H1 (cell line): ENCODE data around the gene AGFG1. TPM values are rescaled to one million over a fixed set of nuclear protein-coding genes. Genes with fewer than 3 reads are reported as not detected.

Experiments used
- CTCF ChIA-PET: fragments of 300-600 bp; sonication (Branson Sonifier 250); formaldehyde crosslinking; loops from one replicate; lab custom pipeline; 2021; ENCODE audit not compliant: partially characterized antibody; lab: Charles Lee
- POLR2A ChIA-PET: fragments of 300-600 bp; sonication (Branson Sonifier 250); formaldehyde crosslinking; loops from one replicate; lab custom pipeline; 2021; ENCODE audit warnings: inconsistent platforms; ENCODE audit not compliant: partially characterized antibody; lab: Charles Lee
- DNase-seq, 2 experiments: peaks; one replicate each; pipeline versions ENCODE4 v3.0.0 to v3.0.0-alpha.2; 2010 to 2022; ENCODE audit warnings: low spot score in 2 of 2, low read depth in 1 of 2, mixed read lengths in 1 of 2
- FAIRE-seq: peaks from 2 replicates; lab custom pipeline; 2011; peaks lifted over from hg19 to GRCh38; lab: Jason Lieb, UNC
- H2AFZ ChIP-seq: 2 replicates; pipeline ENCODE4 v1.8.1; 2012; ENCODE audit warnings: low read length, inconsistent platforms
- H2AK5ac ChIP-seq: 2 replicates; pipeline ENCODE4 v1.6.1; 2013; ENCODE audit warnings: low read depth, low read length
- H2BK120ac ChIP-seq: replicated peaks from 2 replicates; pipeline ENCODE3; 2013; ENCODE audit warnings: low read depth, low read length, inconsistent platforms
- H2BK12ac ChIP-seq: 2 replicates; pipeline ENCODE4 v1.6.1; 2013; ENCODE audit warnings: low read depth, low read length
- H2BK15ac ChIP-seq: 2 replicates; pipeline ENCODE4 v1.6.1; 2013; ENCODE audit warnings: low read length
- H2BK20ac ChIP-seq: 2 replicates; pipeline ENCODE4 v1.6.1; 2013; ENCODE audit warnings: low read length
- H2BK5ac ChIP-seq: 2 replicates; pipeline ENCODE4 v1.6.1; 2013; ENCODE audit warnings: low read depth, low read length
- H3K14ac ChIP-seq: 2 replicates; pipeline ENCODE4 v1.6.1; 2013; ENCODE audit warnings: inconsistent platforms; ENCODE audit not compliant: insufficient read length
- H3K18ac ChIP-seq: 2 replicates; pipeline ENCODE4 v1.6.1; 2013; ENCODE audit warnings: low read length; ENCODE audit errors: extremely low read depth
- H3K23ac ChIP-seq: 2 replicates; pipeline ENCODE4 v1.6.1; 2013; ENCODE audit warnings: inconsistent platforms; ENCODE audit not compliant: insufficient read length
- H3K23me2 ChIP-seq: 2 replicates; pipeline ENCODE4 v1.6.1; 2013; ENCODE audit warnings: low read depth, low read length
- H3K27ac ChIP-seq: 2 replicates; pipeline ENCODE4 v1.6.1; 2011; ENCODE audit warnings: low read depth, low read length, inconsistent platforms
- H3K27me3 ChIP-seq, 4 experiments: replicated peaks in 1 of 4; 1 replicate in 1 of 4; 2 replicates in 3 of 4; pipeline versions ENCODE4 v1.6.1 to v1.8.1; 2011 to 2013; ENCODE audit warnings: low read length in 3 of 4, mild to moderate bottlenecking in 3 of 4, inconsistent platforms in 2 of 4, mixed read lengths in 2 of 4, moderate library complexity in 1 of 4; ENCODE audit not compliant: control insufficient read depth in 3 of 4, insufficient read depth in 3 of 4; ENCODE audit errors: extremely low read depth in 1 of 4
- H3K36me3 ChIP-seq, 4 experiments: 2 replicates each; pipeline versions ENCODE4 v1.6.1 to v1.8.1; 2011 to 2013; ENCODE audit warnings: mild to moderate bottlenecking in 4 of 4, low read length in 3 of 4, moderate library complexity in 2 of 4, control low read depth in 1 of 4, inconsistent platforms in 1 of 4; ENCODE audit not compliant: insufficient read depth in 4 of 4, control insufficient read depth in 2 of 4
- H3K4ac ChIP-seq: replicated peaks from 2 replicates; pipeline ENCODE3; 2013; ENCODE audit warnings: low read length, low read depth, mixed read lengths, inconsistent platforms; ENCODE audit not compliant: insufficient read length
- H3K4me1 ChIP-seq, 4 experiments: replicated peaks in 1 of 4; 1 replicate in 1 of 4; 2 replicates in 3 of 4; pipeline versions ENCODE4 v1.6.1 to v1.8.1; 2011 to 2013; ENCODE audit warnings: low read length in 3 of 4, inconsistent platforms in 2 of 4, mixed read lengths in 1 of 4; ENCODE audit not compliant: insufficient read depth in 4 of 4, control insufficient read depth in 3 of 4
- H3K4me2 ChIP-seq, 2 experiments: 2 replicates each; pipeline versions ENCODE4 v1.6.1 to v1.8.1; 2011 to 2013; ENCODE audit warnings: low read depth in 2 of 2, low read length in 2 of 2, control low read depth in 1 of 2, inconsistent platforms in 1 of 2, mild to moderate bottlenecking in 1 of 2; ENCODE audit not compliant: insufficient read depth in 1 of 2
- H3K4me3 ChIP-seq, 4 experiments: fragments of 200-600, 300-600 bp in 1 of 4; sonication (generic), shearing (Covaris generic), sonication (Bioruptor Twin) in 1 of 4; 2 replicates each; pipeline versions ENCODE4 v1.5.1 to v1.8.1; 2011 to 2016; ENCODE audit warnings: low read length in 4 of 4, low read depth in 3 of 4, control low read depth in 2 of 4, inconsistent platforms in 2 of 4, mild to moderate bottlenecking in 2 of 4, mixed read lengths in 1 of 4, moderate library complexity in 1 of 4; ENCODE audit not compliant: insufficient read depth in 2 of 4; ENCODE audit errors: extremely low read depth in 1 of 4
- H3K56ac ChIP-seq: replicated peaks from 2 replicates; pipeline ENCODE3; 2013; ENCODE audit warnings: low read depth, mild to moderate bottlenecking, mixed read lengths, low read length, inconsistent platforms; ENCODE audit not compliant: insufficient read length
- H3K79me1 ChIP-seq: 2 replicates; pipeline ENCODE4 v1.6.1; 2013; ENCODE audit warnings: low read depth, low read length, control low read depth
- H3K79me2 ChIP-seq, 2 experiments: 2 replicates each; pipeline versions ENCODE4 v1.6.1 to v1.8.1; 2012 to 2013; ENCODE audit warnings: low read length in 2 of 2, mild to moderate bottlenecking in 2 of 2, inconsistent platforms in 1 of 2; ENCODE audit not compliant: insufficient read depth in 2 of 2, control insufficient read depth in 1 of 2
- H3K9ac ChIP-seq, 4 experiments: replicated peaks in 1 of 4; 1 replicate in 1 of 4; 2 replicates in 3 of 4; pipeline versions ENCODE4 v1.6.1 to v1.8.1; 2011 to 2013; ENCODE audit warnings: low read depth in 3 of 4, low read length in 3 of 4, control low read depth in 2 of 4, mild to moderate bottlenecking in 2 of 4, moderate library complexity in 2 of 4, inconsistent platforms in 1 of 4; ENCODE audit errors: extremely low read depth in 1 of 4
- H3K9me3 ChIP-seq, 2 experiments: 2 replicates each; pipeline versions ENCODE4 v1.6.1 to v1.8.1; 2012 to 2013; ENCODE audit warnings: mild to moderate bottlenecking in 2 of 2, moderate library complexity in 2 of 2, control low read depth in 1 of 2, inconsistent platforms in 1 of 2, low read depth in 1 of 2, low read length in 1 of 2, mixed read lengths in 1 of 2; ENCODE audit not compliant: insufficient read depth in 2 of 2
- H4K20me1 ChIP-seq, 2 experiments: replicated peaks in 1 of 2; 2 replicates each; pipeline versions ENCODE3 to v1.8.1; 2011 to 2013; ENCODE audit warnings: inconsistent platforms in 2 of 2, low read length in 2 of 2, mild to moderate bottlenecking in 1 of 2; ENCODE audit not compliant: insufficient read depth in 2 of 2, control insufficient read depth in 1 of 2
- H4K5ac ChIP-seq: 2 replicates; pipeline ENCODE4 v1.6.1; 2013; ENCODE audit warnings: low read length, low read depth, mixed read lengths, inconsistent platforms; ENCODE audit not compliant: insufficient read length
- H4K8ac ChIP-seq: 2 replicates; pipeline ENCODE4 v1.8.0; 2013; ENCODE audit warnings: mild to moderate bottlenecking, moderate library complexity, low read length, inconsistent platforms; ENCODE audit not compliant: insufficient read depth; ENCODE audit errors: extremely low read depth
- H4K91ac ChIP-seq: replicated peaks from 2 replicates; pipeline ENCODE3; 2013; ENCODE audit warnings: low read length, mixed read lengths, inconsistent platforms; ENCODE audit not compliant: insufficient read length
- CBX5 ChIP-seq: fragments of 300-800, 300-1000 bp; sonication (generic); IDR thresholded peaks from 2 replicates; pipeline ENCODE4 v1.7.1; 2016; ENCODE audit warnings: antibody characterized with exemption, low read length, low read depth
- CHD1 ChIP-seq: IDR thresholded peaks from 2 replicates; pipeline ENCODE4 v1.6.1; 2012; ENCODE audit warnings: low read depth, low read length, improper control_type of control experiment
- MAFK ChIP-seq: IDR thresholded peaks from 2 replicates; pipeline ENCODE4 v1.6.1; 2012; ENCODE audit warnings: low read depth, mild to moderate bottlenecking, improper control_type of control experiment, low read length
- RBBP5 ChIP-seq: IDR thresholded peaks from 2 replicates; pipeline ENCODE4 v1.7.1; 2012; ENCODE audit warnings: low read depth, mild to moderate bottlenecking, inconsistent platforms, low read length, moderate library complexity, borderline replicate concordance
- RXRA ChIP-seq: IDR thresholded peaks from 2 replicates; pipeline ENCODE4 v1.6.1; 2011; ENCODE audit warnings: low read depth, mild to moderate bottlenecking, low read length, moderate library complexity; ENCODE audit not compliant: insufficient read depth
- SP1 ChIP-seq: IDR thresholded peaks from 2 replicates; pipeline ENCODE4 v1.6.1; 2011; ENCODE audit warnings: low read depth, low read length
- WGBS, 2 experiments: shearing (Covaris generic) in 1 of 2; methylation state at CpG; one replicate each; pipeline versions ENCODE4 v1.1.6 to v1.1.7; 2013 to 2015; ENCODE audit warnings: low lambda C conversion rate in 2 of 2, mixed read lengths in 2 of 2, inconsistent platforms in 1 of 2, low coverage in 1 of 2, missing lambda C conversion rate in 1 of 2; ENCODE audit not compliant: insufficient replicate concordance in 2 of 2, insufficient coverage in 1 of 2, insufficient read length in 1 of 2; ENCODE audit errors: extremely low coverage in 1 of 2, missing lambda C conversion rate in 1 of 2; 5-methylcytosine and 5-hydroxymethylcytosine counted together
- polyA plus RNA-seq, 7 experiments: library from polyadenylated mRNA; depleted of rRNA in 3 of 7; stranded (reverse) in 5 of 7; unstranded in 2 of 7; fragments of >200 nt in 5 of 7; fragments of 200-250 nt in 2 of 7; gene quantifications; 1 replicate in 5 of 7; 2 replicates in 1 of 7; 4 replicates in 1 of 7; pipeline versions ENCODE4 v1.2.1 to v1.2.3, GENCODE V29; 2011 to 2013; ENCODE audit warnings: missing spikeins in 2 of 7, mixed read lengths in 2 of 7
- total RNA-seq: library from RNA; stranded (reverse); fragmentation: NEBNext Ultra II Directional; extraction: Animal tissue kit (Norgen Biotek cat#: 25700); gene quantifications from 2 replicates; pipeline ENCODE4 v1.2.1, GENCODE V29; 2021

Gene AGFG1
- total and polyA plus RNA-seq, 2 of the 8 experiments (the other 6 are each of a cell fraction or from before 2014, with no cell fraction given) = 102 to 147 TPM

DNA sequence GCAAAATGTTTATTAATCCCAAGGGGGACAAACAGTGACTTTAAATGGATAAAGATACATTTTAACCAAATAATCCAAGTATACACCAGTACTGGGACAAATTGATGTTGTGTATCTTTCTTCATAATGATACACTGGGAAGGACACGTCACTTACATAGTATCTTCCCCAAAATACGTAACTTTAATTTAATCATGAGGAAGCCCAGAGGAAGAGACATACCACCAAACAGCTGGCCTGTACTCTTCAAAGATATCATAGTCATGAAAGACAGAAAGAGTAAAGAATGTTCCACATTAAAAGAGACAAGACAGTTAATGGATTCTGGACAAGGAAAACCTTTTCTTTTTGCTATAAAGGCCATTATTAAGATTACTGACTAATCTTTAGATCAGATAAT is 37.1 kb downstream of the AGFG1 start:
- Histone ChIP-seq H3K27me3 (no peaks in the 10 kb centered on the region), H3K4me2 (no peak overlapping the region), H3K9me3 (no peaks in the 10 kb centered on the region), H3K4ac (no peak overlapping the region), H2BK20ac (no peak overlapping the region), H3K14ac (no peak overlapping the region), H3K23me2 (peaks cover 2% of the 10 kb centered on the region; the same call in 1 of the 2 replicates), H4K8ac (no peak overlapping the region), H2BK5ac (no peak overlapping the region), H2AFZ (no peak overlapping the region), H3K9ac (no peak overlapping the region), H4K20me1 (peaks cover 24 to 29% of the 10 kb centered on the region in 2 experiments), H3K36me3 (no peaks in the 10 kb centered on the region), H3K23ac (no peak overlapping the region), H2BK120ac (no peak overlapping the region), H4K5ac (no peak overlapping the region), H3K4me3 (no peak overlapping the region), H4K91ac (no peak overlapping the region), H3K27ac (no peak overlapping the region), H3K56ac (no peak overlapping the region), H3K79me2 (peaks cover 3 to 100% of the 10 kb centered on the region in 2 experiments; a peak in 3 of 4 replicates), H3K18ac (no peak overlapping the region), H3K4me1 (peaks cover 0 to 19% (median 5%) of the 10 kb centered on the region in 4 experiments; a peak in 4 of 7 replicates), H2BK12ac (no peak overlapping the region), H3K79me1 (no peaks in the 10 kb centered on the region; the same call in 1 of the 2 replicates), H2AK5ac (no peak overlapping the region), H2BK15ac (no peak overlapping the region)
- POLR2A ChIA-PET = no interaction called here
- DNase-seq (no peak), FAIRE-seq (no peak)
- no peak for TF ChIP-seq MAFK
- TF ChIP-seq RBBP5 = no peak
- TF ChIP-seq RXRA = no peak
- TF ChIP-seq SP1 = no peak
- TF ChIP-seq CBX5 = no peak
- no peak for TF ChIP-seq CHD1
- CTCF ChIA-PET = no interaction called here
- 87% methylated on average over 2 of the region's 2 CpGs; no CpG with 5 or more reads in 1 of the 2 experiments for WGBS, 2 experiments
